Upper lobe of right lung (tissue), 1 donor: Measurements from ENCODE around the gene C17orf75. TPM values are rescaled to one million over a fixed set of nuclear protein-coding genes. Genes with fewer than 3 reads are reported as not detected.

Experiments
- ATAC-seq: fragments of 200-7000 bp; cut with Tn5 transposase; one replicate; pipeline ENCODE4 v1.9.1; 2020; ENCODE audit warnings: mild to moderate bottlenecking, moderate library complexity
- DNase-seq: peaks from one replicate; pipeline ENCODE4 v3.0.0-alpha.2; 2020
- H3K27ac ChIP-seq: fragments of 200-600 bp; one replicate; pipeline ENCODE4 v1.8.0; 2022
- H3K27me3 ChIP-seq: fragments of 200-600 bp; one replicate; pipeline ENCODE4 v1.8.0; 2022; ENCODE audit warnings: mild to moderate bottlenecking
- H3K36me3 ChIP-seq: fragments of 200-600 bp; one replicate; pipeline ENCODE4 v1.8.0; 2022
- H3K4me1 ChIP-seq: fragments of 200-600 bp; one replicate; pipeline ENCODE4 v1.8.0; 2022
- H3K4me3 ChIP-seq: fragments of 200-600 bp; one replicate; pipeline ENCODE4 v1.8.0; 2022; ENCODE audit warnings: mild to moderate bottlenecking
- H3K9me3 ChIP-seq: fragments of 200-600 bp; one replicate; pipeline ENCODE4 v1.8.0; 2022
- CTCF ChIP-seq: fragments of 200-600 bp; IDR thresholded peaks from one replicate; pipeline ENCODE4 v1.8.0; 2022; ENCODE audit warnings: antibody characterized with exemption
- intact Hi-C: fragments of 100-400 bp; cut with DNase I; formaldehyde crosslinking; loops from one replicate; pipeline ENCODE4 v1.11.0; 2022
- total RNA-seq: library from RNA; stranded (reverse); fragmentation: NEBNext Ultra II Directional; extraction: Animal tissue kit (Norgen Biotek cat#: 25700); gene quantifications from one replicate; pipeline ENCODE4 v1.2.1, GENCODE V29; 2021
- donor health status: DM: no; HTN: yes; CAD: no; lungs with severe emphysema.

The C17orf75 gene
- total RNA-seq, 1 donor from 2014 or later, result 14.2 TPM

- Histone ChIP-seq H3K9me3 (no peaks in the 10 kb centered on the region), H3K4me1 (no peaks in the 10 kb centered on the region), H3K27ac (no peak overlapping the region), H3K4me3 (no peak overlapping the region), H3K36me3 (no peaks in the 10 kb centered on the region), H3K27me3 (no peaks in the 10 kb centered on the region)
- no peak for TF ChIP-seq CTCF
- DNase-seq, result no peak
- ATAC-seq, result no peak
- intact Hi-C loops, result no loop called here
Observed at GRCh38 chr17:32311028-32311536, 30.9 kb downstream of the C17orf75 start.

DNA sequence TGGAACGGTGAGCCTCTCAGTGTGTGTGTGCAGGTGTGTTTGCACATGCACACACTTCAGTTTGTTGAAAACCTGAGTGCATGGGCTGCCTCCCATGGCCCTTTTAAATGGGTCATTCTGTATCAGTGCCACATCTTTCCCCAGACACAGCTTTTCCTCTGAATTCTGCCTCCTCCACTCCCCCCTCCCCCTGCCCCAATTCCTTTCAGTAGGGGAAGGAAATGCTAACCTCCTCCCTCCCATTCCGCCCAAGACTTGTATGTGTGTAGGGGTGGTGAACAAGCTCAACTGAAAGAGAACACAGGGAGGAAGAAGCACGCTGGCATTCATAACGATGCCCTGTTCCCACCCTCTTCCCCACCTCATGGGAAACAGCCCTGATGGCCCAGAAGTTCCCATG is 34.3 kb downstream of the C17orf75 start:
- no peaks in the 10 kb centered on the region for H3K27me3 ChIP-seq
- no peak overlapping the region for H3K27ac ChIP-seq
- intact Hi-C loops, result no loop called here
- no peaks in the 10 kb centered on the region for H3K4me1 ChIP-seq
- ATAC-seq (peak; percentile 36), DNase-seq (no peak)
- H3K9me3 ChIP-seq, result no peaks in the 10 kb centered on the region
- H3K36me3 ChIP-seq, result no peaks in the 10 kb centered on the region
- no peak overlapping the region for H3K4me3 ChIP-seq
- TF ChIP-seq CTCF, result no peak

- H3K36me3 ChIP-seq, result no peaks in the 10 kb centered on the region
- DNase-seq (no peak), ATAC-seq (no peak)
- no peak overlapping the region for H3K27ac ChIP-seq
- H3K4me3 ChIP-seq, result no peak overlapping the region
- intact Hi-C loops, result no loop called here
- no peaks in the 10 kb centered on the region for H3K4me1 ChIP-seq
- H3K27me3 ChIP-seq, result no peaks in the 10 kb centered on the region
- TF ChIP-seq CTCF, result no peak
- no peaks in the 10 kb centered on the region for H3K9me3 ChIP-seq
Observed at GRCh38 chr17:32305049-32305448, 36.9 kb downstream of the C17orf75 start.

DNA sequence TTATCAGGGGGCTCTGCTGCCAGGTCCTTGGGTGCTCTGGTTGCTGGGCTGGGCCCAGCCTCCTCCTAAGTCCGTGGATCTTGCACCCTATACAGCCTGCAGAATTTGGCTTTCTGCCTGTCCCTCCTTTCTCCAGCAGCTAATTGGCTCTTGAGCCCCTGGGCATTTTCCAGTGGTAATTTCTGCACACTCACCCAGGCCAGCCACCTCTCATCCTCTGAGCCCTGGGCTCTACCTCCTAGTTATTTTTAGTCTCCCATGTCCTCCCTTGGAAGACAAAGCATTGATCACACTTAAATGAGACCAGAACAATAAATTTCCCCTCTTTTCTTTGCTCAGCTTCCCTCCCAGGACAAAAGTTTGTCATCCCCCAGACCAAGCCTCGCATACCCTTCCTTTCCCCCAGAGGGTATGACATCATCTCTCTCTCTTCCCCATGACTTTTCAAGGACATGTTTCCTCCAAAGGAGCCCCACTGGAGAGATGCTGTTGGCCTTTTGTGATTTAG is 38.1 kb downstream of the C17orf75 start:
- H3K4me1 ChIP-seq, result no peaks in the 10 kb centered on the region
- DNase-seq (no peak), ATAC-seq (no peak)
- no peaks in the 10 kb centered on the region for H3K9me3 ChIP-seq
- intact Hi-C loops, result no loop called here
- no peak overlapping the region for H3K27ac ChIP-seq
- H3K36me3 ChIP-seq, result no peaks in the 10 kb centered on the region
- H3K4me3 ChIP-seq, result no peak overlapping the region
- no peaks in the 10 kb centered on the region for H3K27me3 ChIP-seq
- no peak for TF ChIP-seq CTCF

DNA sequence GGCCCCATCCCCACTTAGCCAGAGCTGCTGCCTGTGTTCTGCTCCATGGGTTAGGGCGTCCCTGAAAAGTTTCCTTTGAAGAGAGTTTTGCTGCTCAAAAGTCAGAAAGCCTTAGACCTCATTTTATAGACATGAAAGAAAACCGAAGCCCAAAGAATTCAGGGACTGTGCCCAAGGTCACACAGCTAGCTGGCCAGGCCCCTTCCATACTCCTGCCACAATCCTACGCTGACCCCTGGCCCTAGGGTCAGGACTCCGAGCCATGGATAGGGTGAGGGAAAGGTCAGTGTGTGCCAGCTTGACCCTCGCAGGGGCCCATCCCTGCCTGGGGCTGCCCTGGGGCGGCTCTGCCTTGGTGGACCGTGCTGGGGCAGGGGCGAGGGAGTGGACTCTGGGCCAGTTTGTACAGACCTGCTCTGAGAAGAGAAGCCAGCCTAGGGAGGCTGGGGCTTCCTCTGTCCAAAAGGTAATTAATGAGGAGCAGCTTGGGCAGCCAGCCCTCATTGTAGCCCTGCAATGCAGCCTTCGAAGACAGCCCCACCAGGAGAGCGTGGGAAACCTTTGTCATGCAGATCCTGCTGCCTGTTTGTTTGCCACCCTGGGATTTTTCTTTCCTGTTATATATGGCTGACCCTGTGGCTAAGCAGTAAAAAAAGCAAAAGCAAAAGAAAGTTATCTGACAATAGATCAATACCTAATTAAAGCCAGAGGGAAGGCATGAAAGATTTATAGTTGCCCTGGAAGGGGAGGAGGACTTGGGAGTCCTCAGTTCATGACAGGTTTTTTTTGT is 38.9 kb downstream of the C17orf75 start:
- Histone ChIP-seq H3K27me3 (no peaks in the 10 kb centered on the region), H3K4me1 (no peaks in the 10 kb centered on the region), H3K36me3 (no peaks in the 10 kb centered on the region), H3K4me3 (no peak overlapping the region), H3K9me3 (no peaks in the 10 kb centered on the region), H3K27ac (no peak overlapping the region)
- intact Hi-C loops, result no loop called here
- ATAC-seq (no peak), DNase-seq (no peak)
- TF ChIP-seq CTCF, result no peak
